Panc1 (cell line): ENCODE results near the gene RCOR1. TPM values are rescaled to one million over a fixed set of nuclear protein-coding genes. Genes with fewer than 3 reads are reported as not detected.

Source experiments
- ATAC-seq: fragments of 200-7000 bp; cut with Tn5 transposase; 2 replicates; pipeline ENCODE4 v1.9.1; 2020; ENCODE audit warnings: mild to moderate bottlenecking, moderate library complexity
- BruUV-seq: library from RNA; stranded (reverse); fragments of 400-500 nt; replicated peaks from 2 replicates; lab custom pipeline; 2021; lab: Mats Ljungman, UMichigan
- CTCF ChIA-PET: fragments of 300-600 bp; sonication (Branson Sonifier 250); formaldehyde crosslinking; loops from one replicate; lab custom pipeline; 2022; ENCODE audit warnings: antibody characterized with exemption; lab: Charles Lee
- POLR2A ChIA-PET: fragments of 300-600 bp; sonication (Branson Sonifier 250); formaldehyde crosslinking; loops from one replicate; lab custom pipeline; 2022; ENCODE audit warnings: antibody characterized with exemption; lab: Charles Lee
- DNase-seq: peaks from one replicate; pipeline ENCODE4 v3.0.0-alpha.2; 2010; ENCODE audit warnings: low read depth, low spot score
- H3K27ac ChIP-seq: 2 replicates; pipeline ENCODE4 v1.5.1; 2011; ENCODE audit warnings: mild to moderate bottlenecking, low read length, inconsistent platforms
- H3K27me3 ChIP-seq: fragments of 200-500 bp; sonication (Bioruptor generic); 2 replicates; pipeline ENCODE4 v1.6.0; 2014; ENCODE audit warnings: low read length, inconsistent platforms; ENCODE audit not compliant: control insufficient read depth, insufficient read depth
- H3K36me3 ChIP-seq: fragments of 200-500 bp; sonication (Bioruptor generic); 2 replicates; pipeline ENCODE4 v1.5.1; 2014; ENCODE audit warnings: inconsistent platforms, mild to moderate bottlenecking, low read length, moderate library complexity; ENCODE audit not compliant: control insufficient read depth, insufficient read depth
- H3K4me1 ChIP-seq: 2 replicates; pipeline ENCODE4 v1.5.1; 2011; ENCODE audit warnings: inconsistent platforms, mild to moderate bottlenecking, low read length, moderate library complexity; ENCODE audit not compliant: control insufficient read depth, insufficient read depth
- H3K4me3 ChIP-seq, 2 experiments: 2 replicates each; pipeline ENCODE4 v1.5.1; 2011 to 2012; ENCODE audit warnings: low read depth in 2 of 2, low read length in 2 of 2, mild to moderate bottlenecking in 2 of 2, inconsistent platforms in 1 of 2, moderate library complexity in 1 of 2
- H3K9me3 ChIP-seq: fragments of 200-500 bp; sonication (Bioruptor generic); 2 replicates; pipeline ENCODE4 v1.5.1; 2014; ENCODE audit warnings: low read depth, mild to moderate bottlenecking, inconsistent platforms, low read length, moderate library complexity; ENCODE audit not compliant: control insufficient read depth, insufficient read depth
- POLR2AphosphoS5 ChIP-seq: IDR thresholded peaks from 2 replicates; pipeline ENCODE4 v1.6.1; 2012; ENCODE audit warnings: mild to moderate bottlenecking, low read depth, low read length, moderate library complexity
- SIN3A ChIP-seq: IDR thresholded peaks from 2 replicates; pipeline ENCODE4 v1.6.1; 2012; ENCODE audit warnings: low read depth, mild to moderate bottlenecking, low read length, moderate library complexity, borderline replicate concordance; ENCODE audit not compliant: insufficient read depth
- TCF7L2 ChIP-seq: IDR thresholded peaks from 2 replicates; pipeline ENCODE4 v1.6.1; 2011; ENCODE audit warnings: mild to moderate bottlenecking, low read depth, low read length, inconsistent platforms
- in situ Hi-C: cut with HindIII; loops from 2 replicates; pipeline ENCODE4 v1.10.0; 2016; ENCODE audit warnings: low sequenced_read_pairs, low pct_unique_long_range_greater_than_20kb
- intact Hi-C: fragments of 100-400 bp; cut with micrococcal nuclease; formaldehyde crosslinking; loops from one replicate; pipeline ENCODE4 v1.10.0; 2022; ENCODE audit not compliant: unreplicated experiment
- total RNA-seq: library from RNA; stranded (reverse); gene quantifications from one replicate; pipeline ENCODE4 v1.2.1, GENCODE V29; 2021; ENCODE audit not compliant: unreplicated experiment
- TF ChIP-seq, protein P1 (sequence below), 2 experiments: IDR thresholded peaks; 2 replicates each; pipeline ENCODE4 v1.6.1; 2011 to 2012; ENCODE audit warnings: low read depth in 2 of 2, control low read depth in 1 of 2, low read length in 1 of 2, mild to moderate bottlenecking in 1 of 2, moderate library complexity in 1 of 2; ENCODE audit not compliant: insufficient read depth in 1 of 2
- TF ChIP-seq, protein P2 (sequence below): fragments of 450-650 bp; IDR thresholded peaks from 2 replicates; pipeline ENCODE4 v1.5.1; 2017; ENCODE audit warnings: mild to moderate bottlenecking

RCOR1 gene
- total RNA-seq, 1 experiment from 2014 or later = 27.1 TPM

DNA sequence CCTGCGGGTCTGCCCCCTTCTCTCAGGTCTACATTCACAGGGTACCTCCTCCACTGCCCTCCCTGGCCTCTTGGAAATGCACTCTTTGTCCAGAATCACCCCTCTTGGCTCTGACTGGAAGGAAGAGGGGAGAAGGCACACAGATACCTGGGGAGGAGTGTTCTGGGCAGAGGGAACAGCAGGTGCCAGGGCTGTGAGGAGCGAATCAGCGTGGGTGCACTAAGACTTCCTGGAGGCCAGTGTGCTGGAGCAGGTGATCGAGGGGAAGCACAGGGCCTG is 176.5 kb downstream of the RCOR1 start:
- ATAC-seq (no peak), DNase-seq (no peak)
- H3K27me3 ChIP-seq = no peaks in the 10 kb centered on the region
- CTCF ChIA-PET = no interaction called here
- no peak overlapping the region for H3K27ac ChIP-seq
- intact Hi-C loops = no loop called here
- no TSS peak for BruUV-seq
- TF ChIP-seq SIN3A (no peak), TCF7L2 (no peak), POLR2AphosphoS5 (no peak)
- TF ChIP-seq, protein P1, sequence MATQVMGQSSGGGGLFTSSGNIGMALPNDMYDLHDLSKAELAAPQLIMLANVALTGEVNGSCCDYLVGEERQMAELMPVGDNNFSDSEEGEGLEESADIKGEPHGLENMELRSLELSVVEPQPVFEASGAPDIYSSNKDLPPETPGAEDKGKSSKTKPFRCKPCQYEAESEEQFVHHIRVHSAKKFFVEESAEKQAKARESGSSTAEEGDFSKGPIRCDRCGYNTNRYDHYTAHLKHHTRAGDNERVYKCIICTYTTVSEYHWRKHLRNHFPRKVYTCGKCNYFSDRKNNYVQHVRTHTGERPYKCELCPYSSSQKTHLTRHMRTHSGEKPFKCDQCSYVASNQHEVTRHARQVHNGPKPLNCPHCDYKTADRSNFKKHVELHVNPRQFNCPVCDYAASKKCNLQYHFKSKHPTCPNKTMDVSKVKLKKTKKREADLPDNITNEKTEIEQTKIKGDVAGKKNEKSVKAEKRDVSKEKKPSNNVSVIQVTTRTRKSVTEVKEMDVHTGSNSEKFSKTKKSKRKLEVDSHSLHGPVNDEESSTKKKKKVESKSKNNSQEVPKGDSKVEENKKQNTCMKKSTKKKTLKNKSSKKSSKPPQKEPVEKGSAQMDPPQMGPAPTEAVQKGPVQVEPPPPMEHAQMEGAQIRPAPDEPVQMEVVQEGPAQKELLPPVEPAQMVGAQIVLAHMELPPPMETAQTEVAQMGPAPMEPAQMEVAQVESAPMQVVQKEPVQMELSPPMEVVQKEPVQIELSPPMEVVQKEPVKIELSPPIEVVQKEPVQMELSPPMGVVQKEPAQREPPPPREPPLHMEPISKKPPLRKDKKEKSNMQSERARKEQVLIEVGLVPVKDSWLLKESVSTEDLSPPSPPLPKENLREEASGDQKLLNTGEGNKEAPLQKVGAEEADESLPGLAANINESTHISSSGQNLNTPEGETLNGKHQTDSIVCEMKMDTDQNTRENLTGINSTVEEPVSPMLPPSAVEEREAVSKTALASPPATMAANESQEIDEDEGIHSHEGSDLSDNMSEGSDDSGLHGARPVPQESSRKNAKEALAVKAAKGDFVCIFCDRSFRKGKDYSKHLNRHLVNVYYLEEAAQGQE (IDR thresholded peaks at IDR 0.05; ENCODE audit: insufficient read depth in 1 of 2, low read depth in 2 of 2, low read length in 1 of 2) = no peak
- TF ChIP-seq, protein P2, sequence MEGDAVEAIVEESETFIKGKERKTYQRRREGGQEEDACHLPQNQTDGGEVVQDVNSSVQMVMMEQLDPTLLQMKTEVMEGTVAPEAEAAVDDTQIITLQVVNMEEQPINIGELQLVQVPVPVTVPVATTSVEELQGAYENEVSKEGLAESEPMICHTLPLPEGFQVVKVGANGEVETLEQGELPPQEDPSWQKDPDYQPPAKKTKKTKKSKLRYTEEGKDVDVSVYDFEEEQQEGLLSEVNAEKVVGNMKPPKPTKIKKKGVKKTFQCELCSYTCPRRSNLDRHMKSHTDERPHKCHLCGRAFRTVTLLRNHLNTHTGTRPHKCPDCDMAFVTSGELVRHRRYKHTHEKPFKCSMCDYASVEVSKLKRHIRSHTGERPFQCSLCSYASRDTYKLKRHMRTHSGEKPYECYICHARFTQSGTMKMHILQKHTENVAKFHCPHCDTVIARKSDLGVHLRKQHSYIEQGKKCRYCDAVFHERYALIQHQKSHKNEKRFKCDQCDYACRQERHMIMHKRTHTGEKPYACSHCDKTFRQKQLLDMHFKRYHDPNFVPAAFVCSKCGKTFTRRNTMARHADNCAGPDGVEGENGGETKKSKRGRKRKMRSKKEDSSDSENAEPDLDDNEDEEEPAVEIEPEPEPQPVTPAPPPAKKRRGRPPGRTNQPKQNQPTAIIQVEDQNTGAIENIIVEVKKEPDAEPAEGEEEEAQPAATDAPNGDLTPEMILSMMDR = no peak
- no peaks in the 10 kb centered on the region for H3K9me3 ChIP-seq
- in situ Hi-C loops = no loop called here
- no peak overlapping the region for H3K4me3 ChIP-seq
- no peaks in the 10 kb centered on the region for H3K4me1 ChIP-seq
- POLR2A ChIA-PET = no interaction called here
- H3K36me3 ChIP-seq = no peaks in the 10 kb centered on the region

DNA sequence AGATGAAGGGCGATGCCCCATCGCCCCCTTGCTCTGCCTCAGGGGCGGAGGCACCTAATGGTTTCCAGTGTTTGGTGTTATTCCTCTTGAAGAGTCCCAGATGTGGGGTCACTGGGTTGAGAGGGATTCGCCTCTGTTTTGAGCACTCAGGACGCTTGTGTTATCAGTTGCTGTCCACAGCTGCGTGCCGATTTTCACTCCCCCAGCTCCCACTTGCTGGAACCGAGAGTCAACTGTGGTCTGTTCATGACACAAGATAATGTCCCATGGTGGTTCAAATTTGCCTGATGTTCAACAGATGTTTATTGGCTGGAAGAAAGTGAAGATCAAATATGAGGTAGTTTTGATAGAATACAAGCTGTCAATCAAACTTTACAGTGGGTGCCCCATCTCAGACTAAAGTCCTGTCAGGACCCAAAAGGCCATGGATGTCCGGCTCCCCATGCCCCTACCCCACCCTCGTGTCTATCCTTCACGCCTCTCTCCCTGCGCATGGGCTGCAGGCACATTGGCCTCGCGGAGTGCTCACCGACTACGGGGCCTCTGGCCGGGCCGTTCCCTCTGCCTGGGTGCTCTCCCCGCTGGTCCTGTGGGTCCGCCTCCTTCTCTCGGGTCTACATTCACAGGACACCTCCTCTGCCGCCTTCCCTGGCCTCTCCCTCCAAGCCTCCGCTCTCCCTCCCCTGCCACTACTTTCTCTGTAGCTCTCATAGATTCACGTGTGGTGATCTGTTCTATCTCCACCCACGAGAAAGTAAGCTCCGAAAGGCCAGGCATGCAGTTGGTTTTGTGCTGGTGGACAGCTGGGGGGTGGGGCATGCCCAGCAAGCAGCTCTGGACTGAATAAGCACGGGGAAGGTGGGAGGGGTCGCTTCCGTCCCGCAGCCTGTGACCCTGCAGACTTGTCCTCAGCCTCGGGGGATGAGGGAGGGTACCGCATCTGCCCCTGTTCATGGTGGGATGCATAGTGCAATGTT is 178.0 kb downstream of the RCOR1 start:
- CTCF ChIA-PET = no interaction called here
- in situ Hi-C loops = no loop called here

More for the DNA sequence above, 178.0 kb downstream of the RCOR1 start:
- H3K36me3 ChIP-seq = no peaks in the 10 kb centered on the region
- no peaks in the 10 kb centered on the region; the same call in 1 of the 2 replicates for H3K4me1 ChIP-seq
- POLR2A ChIA-PET = no interaction called here
- H3K27ac ChIP-seq = no peak overlapping the region
- no peaks in the 10 kb centered on the region for H3K9me3 ChIP-seq
- no peaks in the 10 kb centered on the region for H3K27me3 ChIP-seq
- H3K4me3 ChIP-seq = no peak overlapping the region
- DNase-seq (no peak), ATAC-seq (no peak)
- TF ChIP-seq, protein P1 (IDR thresholded peaks at IDR 0.05; ENCODE audit: insufficient read depth in 1 of 2, low read depth in 2 of 2, low read length in 1 of 2) = no peak
- TF ChIP-seq POLR2AphosphoS5 (no peak), SIN3A (no peak), TCF7L2 (no peak)
- TF ChIP-seq, protein P2 = no peak
- BruUV-seq = no TSS peak
- intact Hi-C loops = no loop called here
